Stimulated activated CD4-positive, alpha-beta T cell treated with anti-CD3 and anti-CD28 coated beads, Interleukin-2, amount 100 ng/mL, for 48 hours (primary cell): ENCODE results near the gene KRT6A.

Experiments
- DNase-seq, 2 donors: peaks; one replicate each; pipeline ENCODE4 v3.0.0-alpha.2; 2020

KRT6A gene

GRCh38 chr12:52493172-52493571 lies at the start of gene KRT6A:
Gene KRT6A, minus strand, starts transcription at chr12:52493257. Its CDS starts 69 bp downstream, at chr12:52493188.
- DNase-seq: no peak

DNA sequence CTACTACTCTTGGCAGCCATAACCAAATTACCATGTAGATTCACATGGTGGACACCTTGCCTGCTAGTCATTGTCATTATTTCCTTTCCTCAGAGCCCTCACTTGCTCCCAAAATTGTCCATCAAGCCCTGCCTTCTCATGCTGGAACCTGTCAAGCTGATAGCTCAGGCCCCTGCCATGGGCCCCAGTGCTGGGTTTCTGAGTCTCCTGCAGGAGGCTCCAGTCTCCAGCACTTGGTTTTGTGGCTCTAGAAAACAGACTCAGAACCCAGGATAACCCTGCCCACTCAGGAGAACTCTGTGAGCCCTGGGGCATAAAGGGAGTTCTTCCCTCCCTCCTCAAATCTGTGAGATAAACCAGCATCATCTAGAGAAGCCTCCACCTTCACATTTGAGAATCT lies 49.1 kb upstream of the KRT6A start:
- DNase-seq: no peak

DNA sequence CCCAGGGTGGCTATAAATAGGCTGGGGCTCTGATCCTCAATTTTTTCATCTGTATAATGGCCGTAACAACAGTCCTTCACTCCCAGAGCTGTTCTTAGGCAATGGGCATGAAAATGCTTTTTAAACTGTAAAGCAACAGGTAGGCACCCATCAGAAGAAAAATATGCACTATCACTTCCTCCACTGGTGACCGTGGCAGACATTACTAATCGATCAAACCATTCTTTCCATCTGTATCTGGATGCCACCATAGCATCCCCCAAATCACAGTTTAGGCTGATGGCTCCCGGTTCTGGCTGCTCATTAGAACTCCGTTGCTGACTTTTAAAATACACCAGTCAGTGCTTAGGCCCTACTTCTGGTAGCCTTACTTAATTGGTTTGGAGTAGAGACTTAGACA lies 48.7 kb upstream of the KRT6A start:
- no peak for DNase-seq

GRCh38 chr12:52540531-52540930 lies 47.5 kb upstream of the KRT6A start:
- no peak for DNase-seq

DNA sequence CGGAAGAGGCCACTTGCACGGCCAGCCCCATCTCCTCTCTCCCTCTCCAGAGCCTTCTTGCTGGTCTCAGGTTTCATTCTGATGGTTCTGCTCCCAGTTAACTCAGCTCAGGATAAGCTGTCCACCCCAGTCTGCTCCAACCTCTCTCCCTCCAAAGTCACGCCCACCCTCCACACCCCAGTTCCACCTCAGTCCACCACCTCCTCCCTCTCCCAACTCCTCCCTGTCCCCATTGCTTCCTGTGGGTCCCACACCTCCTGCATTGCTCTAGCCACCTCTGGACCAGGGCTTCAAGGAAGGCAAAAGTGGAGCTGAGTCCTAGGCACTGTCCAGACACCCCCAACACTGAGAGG lies 46.7 kb upstream of the KRT6A start:
- DNase-seq: no peak

- no peak for DNase-seq
Measured at GRCh38 chr12:52539083-52539820, 46.2 kb upstream of the KRT6A start.

GRCh38 chr12:52537101-52537500 lies 44.0 kb upstream of the KRT6A start:
- no peak for DNase-seq

DNA sequence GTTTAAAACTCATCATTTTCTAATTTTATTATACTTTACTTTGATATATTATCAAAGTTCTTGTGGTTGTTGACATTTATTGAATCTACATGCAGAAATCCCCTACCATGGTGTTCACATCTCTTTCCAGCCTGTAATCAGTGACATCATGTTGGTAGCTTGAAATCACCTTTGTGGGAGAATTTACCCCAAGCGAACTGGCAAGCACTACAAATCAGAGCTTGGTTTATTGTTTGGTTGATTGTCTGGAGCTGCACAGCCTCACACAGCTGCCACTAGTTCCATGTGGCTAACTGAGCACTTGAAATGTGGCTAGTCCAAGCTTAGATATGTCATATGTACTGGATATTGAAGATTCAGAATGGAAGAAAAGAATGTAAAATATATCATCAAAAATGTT lies 42.5 kb upstream of the KRT6A start:
- DNase-seq: no peak

GRCh38 chr12:52534482-52534881 lies 41.4 kb upstream of the KRT6A start:
- DNase-seq: no peak

DNA sequence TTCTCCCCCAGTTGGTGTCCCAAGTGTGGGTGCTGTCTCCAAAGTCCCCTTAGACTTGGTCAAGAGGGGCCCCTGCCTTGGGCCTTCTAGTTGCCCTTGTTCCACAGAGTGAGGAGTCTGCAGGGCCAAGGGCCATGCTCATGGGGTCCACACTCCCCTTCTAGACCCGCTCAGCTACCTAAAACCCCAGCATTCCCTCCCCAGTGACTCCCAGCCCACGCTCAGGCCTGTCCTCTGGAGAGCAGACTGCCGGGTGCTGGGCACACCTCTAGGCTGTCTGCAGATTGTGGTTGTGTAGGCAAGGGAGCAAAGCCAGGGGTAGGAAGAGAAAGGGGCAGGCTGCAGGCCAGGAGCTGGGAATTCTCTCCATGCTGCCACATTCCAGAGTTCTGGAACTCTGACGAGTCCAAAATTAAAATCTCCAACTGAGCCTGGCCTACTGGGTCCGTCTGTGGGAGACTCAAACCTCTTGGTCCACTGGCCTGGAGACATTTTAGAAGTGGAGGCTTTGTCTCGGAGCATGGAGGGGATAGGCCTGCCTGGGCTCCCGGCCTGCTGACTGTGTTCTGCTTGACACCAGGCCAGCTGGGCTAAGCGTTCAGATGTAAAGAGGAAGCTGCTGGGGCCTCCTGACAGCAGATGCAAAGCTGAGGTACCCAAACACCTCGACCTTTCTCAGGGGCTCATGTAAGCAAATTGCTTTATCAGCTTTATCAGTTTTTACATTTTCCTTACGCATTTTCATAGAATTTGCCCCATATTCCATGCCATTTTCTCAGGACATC lies 40.8 kb upstream of the KRT6A start:
- DNase-seq: no peak

GRCh38 chr12:52532636-52533035 lies 39.6 kb upstream of the KRT6A start:
- no peak for DNase-seq

GRCh38 chr12:52531566-52532300 lies 38.7 kb upstream of the KRT6A start:
- no peak for DNase-seq

DNA sequence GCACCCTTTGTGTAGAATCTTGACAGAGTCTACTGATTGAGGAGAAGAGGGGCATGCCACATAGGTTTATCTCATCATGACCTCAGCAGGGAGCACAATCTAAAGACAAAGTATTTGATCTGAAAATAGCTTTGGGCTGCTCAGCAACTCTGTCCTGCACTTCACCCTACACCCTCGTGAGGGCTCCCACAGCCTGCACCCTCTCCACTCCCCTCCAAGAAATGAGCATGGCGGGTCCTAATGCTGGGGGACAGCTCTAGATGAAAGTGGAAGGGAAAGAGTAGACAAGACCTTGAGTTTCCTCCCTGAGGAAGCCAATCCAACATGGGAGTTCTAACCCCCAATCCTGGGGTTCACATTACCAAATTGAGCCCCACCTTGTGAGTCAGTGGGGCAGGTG lies 37.8 kb upstream of the KRT6A start:
- no peak for DNase-seq

DNA sequence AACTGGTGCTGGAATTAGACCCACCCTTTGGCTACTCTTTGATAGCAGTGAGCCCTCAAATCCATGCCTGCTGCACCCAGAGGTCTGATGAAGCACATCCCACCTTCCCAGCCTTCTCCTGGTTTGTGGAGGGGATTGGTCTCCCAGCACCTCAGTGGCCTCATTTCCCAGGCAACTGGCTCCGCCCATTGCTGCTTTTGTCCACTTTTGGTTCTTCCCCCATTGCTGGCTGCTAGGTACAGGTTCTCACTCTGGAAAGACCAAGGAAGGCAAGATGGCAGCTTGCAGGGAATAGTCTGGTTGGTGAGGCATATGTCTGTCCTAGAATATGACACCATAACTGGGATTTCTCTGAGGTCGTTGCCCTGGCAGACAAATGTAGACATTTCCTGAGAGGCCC lies 37.3 kb upstream of the KRT6A start:
- DNase-seq: no peak

DNA sequence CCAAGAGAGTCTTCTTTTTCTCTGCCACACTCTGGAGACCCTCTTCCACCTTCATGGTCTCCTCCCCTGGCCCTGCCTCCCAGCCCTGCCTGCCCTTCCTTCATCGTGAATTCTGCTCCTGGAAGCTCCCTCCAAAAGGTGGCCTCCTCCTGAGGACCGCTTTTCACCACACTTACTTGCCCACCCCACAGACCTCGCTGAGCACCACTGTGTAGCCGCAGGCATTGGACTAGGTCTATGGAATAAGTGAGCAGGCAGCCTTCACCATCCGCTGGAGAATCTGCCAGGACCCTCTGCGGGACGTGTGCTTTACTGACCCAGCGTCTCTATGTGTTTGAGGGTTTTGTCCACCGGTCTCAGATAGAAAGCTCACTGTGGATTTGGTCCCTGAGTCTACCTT lies 36.8 kb upstream of the KRT6A start:
- DNase-seq: no peak

GRCh38 chr12:52529417-52529816 lies 36.4 kb upstream of the KRT6A start:
- DNase-seq: no peak

- DNase-seq: no peak
Measured at GRCh38 chr12:52528641-52529143, 35.6 kb upstream of the KRT6A start.

- DNase-seq: no peak
Measured at GRCh38 chr12:52527121-52527800, 34.2 kb upstream of the KRT6A start.

- DNase-seq: no peak
Measured at GRCh38 chr12:52526511-52526951, 33.5 kb upstream of the KRT6A start.

DNA sequence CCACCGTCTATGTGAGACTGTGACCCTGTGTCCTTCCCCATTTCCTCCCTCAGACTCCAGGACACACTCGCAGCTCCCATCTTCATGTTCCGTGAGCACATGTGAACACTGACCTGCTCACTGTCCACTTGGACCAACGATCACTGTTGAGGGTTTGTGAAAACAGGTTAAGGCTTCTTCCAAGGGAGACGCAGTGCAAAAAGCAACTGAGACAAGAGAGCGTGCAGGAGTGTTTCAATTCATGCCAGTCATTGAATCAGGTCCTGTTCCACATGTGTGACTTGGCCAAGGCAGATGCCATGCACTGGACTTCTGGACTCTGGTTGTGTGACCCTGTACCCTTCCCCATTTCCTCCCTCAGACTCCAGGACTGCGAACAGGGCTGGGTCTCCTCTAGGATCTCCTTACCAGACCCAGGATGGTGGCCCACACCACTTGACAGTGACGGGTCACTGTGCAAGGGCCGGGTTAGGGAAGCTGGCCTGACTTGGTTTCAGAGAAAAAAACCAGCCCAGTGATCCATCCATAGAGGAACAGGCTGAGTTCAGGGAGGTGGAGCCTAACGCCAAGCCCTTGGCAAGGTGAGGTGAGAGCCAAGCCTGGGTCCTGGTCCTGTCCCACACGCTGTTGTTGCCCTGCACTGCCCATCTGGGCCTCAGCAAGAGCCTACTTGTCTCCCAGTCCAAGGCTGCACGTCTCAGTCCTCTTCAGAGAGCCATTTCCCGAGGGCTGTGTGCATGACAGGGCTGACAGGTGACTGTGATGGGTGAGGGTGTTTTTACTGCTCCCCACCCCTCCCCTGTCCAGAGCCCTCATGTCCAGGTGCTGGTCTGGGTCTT lies 32.8 kb upstream of the KRT6A start:
- no peak for DNase-seq

DNA sequence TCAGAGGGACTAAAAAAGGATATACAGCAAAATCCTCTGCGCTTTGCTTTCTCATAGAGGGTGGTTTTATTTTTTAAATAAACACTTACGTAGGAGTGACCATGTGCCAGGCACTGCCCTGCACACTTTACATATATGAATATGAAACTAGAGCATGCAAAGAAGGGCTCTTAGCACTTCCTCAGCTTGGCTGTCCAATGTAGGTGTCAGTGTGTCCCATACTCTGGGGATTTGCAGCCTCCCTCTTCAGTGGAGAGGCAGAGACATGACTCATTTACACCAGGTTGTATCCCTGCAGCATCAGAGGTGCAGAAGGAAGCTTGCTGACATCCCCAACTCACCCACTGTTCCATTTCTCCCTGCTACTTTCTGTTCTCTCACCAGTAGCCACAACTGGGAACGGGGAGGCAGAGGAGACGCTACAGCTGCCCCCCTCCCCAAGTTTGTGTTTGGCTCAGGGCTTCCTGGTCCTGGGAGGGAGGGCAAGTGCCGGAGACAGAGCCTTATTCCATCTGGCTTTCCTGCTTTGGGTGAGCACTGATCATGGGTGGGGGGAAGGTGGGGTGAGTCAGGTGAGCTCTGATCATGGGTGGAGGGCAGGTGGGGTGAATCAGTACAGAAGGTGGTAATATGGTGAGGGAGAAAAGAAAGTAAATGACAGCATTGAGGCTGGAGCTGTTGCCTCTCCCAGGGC lies 32.0 kb upstream of the KRT6A start:
- no peak for DNase-seq
